Effector CD8-positive, alpha-beta T cell (primary cell): ENCODE data around the gene SLC44A4.
"Not testable (repeated sequence)": the region's sequence is repeated elsewhere in the genome, so short reads cannot be mapped to it uniquely, and the experiment has no call there.

Source experiments
- DNase-seq: peaks from one replicate; lab custom pipeline; 2025; lab: John Stamatoyannopoulos, UW

The SLC44A4 gene

GRCh38 chr6:31879901-31880300, 1.1 kb upstream of the SLC44A4 start:
- DNase-seq, result no peak

GRCh38 chr6:31879143-31879542, 346 bp upstream of the SLC44A4 start:
- no peak for DNase-seq

GRCh38 chr6:31878222-31878621, 575 bp downstream of the SLC44A4 start:
- no peak for DNase-seq

GRCh38 chr6:31877651-31878161, 1.1 kb downstream of the SLC44A4 start:
- DNase-seq, result no peak

DNA sequence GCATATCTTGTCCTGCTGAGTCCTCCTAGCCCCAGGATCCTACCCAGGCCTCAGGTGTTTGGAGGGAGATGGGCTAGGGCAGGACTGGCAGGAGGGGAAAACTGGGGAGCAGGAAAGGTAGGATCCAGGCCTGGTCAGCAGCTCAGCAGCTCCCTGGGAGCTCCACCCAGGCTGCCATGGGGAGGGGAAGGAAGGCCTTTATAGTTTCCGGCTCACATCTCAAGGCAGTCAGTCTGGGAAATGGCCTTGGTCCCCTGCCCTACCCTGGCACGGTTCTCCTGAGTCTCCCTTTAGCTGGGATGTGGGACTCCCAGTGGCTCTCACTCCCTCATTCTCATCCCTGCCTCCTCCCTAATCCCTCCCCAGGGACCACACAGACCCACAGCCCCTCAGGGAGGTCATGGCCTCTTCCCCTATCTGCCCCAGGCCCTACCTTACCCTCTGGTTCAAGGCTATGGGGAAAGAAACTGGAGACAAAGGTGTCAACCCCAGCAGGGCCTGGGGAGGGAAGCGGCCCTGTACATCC, 1.6 kb downstream of the SLC44A4 start:
- no peak for DNase-seq

GRCh38 chr6:31876357-31876756, 2.4 kb downstream of the SLC44A4 start:
- no peak for DNase-seq

DNA sequence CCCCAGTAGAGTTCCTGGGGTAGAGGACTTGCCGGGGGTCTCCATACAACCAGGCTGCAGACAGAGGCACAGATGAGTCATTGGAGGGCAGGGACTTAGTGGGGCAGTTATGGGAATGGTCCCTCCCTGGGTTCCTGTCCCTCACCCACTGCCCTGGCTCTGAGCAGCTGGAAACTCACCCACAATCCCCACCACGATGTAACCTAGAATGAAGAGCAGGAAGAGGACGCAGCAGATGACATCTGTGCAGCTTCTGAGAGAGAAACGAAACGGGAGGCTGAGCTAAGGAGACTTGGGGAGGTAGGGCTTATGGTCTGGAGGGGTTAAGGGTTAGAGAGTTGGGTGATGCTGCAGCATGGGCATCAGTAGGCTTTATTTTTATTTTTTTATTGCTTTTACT, 2.9 kb downstream of the SLC44A4 start:
- no peak for DNase-seq

- DNase-seq, result no peak
Observed at GRCh38 chr6:31874836-31875572, 3.8 kb downstream of the SLC44A4 start.

GRCh38 chr6:31874084-31874670, 4.6 kb downstream of the SLC44A4 start:
- DNase-seq, result no peak

DNA sequence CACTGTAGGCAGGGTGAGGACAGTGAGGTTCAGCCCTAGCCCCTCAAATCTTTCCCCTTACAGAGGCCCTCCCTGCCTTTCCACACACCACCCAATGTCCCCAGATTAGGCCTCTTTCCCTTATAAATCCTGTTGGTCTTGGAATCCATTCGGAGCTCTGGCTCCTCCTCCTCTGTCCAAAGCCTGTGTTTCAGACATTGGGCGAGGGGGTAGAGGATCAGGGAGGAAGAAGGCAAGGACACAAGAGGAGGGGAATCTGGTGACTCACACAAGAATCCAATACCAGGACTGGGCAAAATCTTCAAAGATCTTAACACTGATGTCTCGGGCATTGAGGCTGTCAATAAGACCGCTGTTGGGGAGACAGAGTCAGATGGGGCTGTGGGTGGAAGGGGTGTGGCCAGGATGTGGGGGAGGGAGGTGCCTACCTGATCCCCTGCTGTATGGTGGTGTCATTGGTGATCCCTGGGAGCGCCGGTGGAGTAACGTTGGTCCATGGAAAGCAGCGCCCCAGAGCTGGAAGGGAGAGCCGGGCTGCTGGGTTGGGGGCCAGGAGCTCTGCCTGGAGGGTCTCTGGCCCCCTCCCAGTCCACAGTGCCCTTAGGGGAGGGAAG, 7.6 kb downstream of the SLC44A4 start:
- DNase-seq, result no peak

GRCh38 chr6:31870385-31870921, 8.3 kb downstream of the SLC44A4 start:
- no peak for DNase-seq

DNA sequence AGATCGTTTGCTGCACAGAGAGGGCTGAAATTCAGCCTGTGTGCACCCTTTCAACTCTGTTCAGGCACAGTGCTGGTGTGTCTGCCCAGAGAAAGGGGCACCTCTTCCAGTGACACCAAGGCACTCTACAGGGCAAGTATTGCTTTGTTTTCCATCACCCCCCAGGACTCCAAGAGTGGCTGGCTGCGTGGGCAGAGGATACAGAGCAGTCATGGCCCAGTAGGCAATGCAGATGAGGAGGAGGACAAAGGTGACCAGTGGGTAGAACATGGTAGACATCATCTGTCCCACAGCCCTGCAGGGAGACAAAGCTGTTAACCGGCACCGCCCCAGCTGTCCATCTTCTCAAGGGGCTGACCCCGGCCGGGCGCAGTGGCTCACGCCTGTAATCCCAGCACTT, 9.5 kb downstream of the SLC44A4 start:
- no peak for DNase-seq

- not testable (repeated sequence) for DNase-seq
Observed at GRCh38 chr6:31868658-31868971, 10.2 kb downstream of the SLC44A4 start.

DNA sequence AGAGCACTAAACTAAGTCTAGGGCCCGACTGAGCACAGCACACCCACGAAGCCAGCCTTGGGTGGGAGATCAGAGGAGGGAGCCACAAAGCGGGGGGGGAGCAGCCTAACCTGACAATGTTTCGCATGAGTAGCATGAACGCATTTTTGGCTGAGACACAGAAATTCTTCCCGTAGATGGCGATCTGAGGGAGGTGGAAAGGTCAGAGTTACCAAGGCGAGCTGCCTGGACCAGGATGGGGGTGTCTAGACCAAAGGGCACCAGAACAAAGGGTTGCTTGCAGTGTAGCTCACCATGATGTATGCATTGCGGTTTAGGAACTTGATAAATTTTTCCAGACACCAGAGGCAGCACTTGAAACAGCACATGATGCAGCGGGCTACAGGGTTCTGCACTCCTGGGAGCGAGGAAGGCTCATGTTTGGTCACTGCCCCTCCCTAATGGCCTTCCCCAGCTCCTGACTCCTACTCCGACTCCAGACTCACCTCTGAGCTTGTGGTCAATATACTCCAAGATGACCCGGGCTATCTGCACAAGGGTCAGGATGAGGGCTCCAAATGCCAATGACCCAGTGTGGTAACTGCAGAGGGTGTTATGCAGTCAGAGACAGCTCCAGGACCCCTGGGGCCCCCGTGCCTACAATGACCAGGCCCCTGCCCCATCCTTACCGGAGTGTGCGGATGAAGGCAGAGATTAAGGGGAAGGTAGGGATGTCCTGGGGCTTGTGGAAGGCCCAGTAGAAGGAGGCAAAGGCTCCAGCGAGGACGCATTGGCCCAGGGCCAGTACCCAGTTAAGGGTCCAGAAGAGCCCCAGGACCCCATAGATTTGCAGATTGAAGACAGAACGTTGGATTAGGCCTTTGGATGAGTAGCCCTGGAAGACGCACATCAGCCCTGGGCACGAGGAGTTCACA, 13.3 kb downstream of the SLC44A4 start:
- DNase-seq, result no peak

GRCh38 chr6:31864818-31865204, 14.0 kb downstream of the SLC44A4 start:
- no peak for DNase-seq

- DNase-seq, result not testable (repeated sequence)
Observed at GRCh38 chr6:31864123-31864562, 14.7 kb downstream of the SLC44A4 start.

- DNase-seq, result peak; percentile 98
Observed at GRCh38 chr6:31862344-31863235, 16.2 kb downstream of the SLC44A4 start, which contains the start of gene NEU1. Gene NEU1, minus strand, starts transcription at chr6:31862821. Its CDS starts 45 bp downstream, at chr6:31862776.

DNA sequence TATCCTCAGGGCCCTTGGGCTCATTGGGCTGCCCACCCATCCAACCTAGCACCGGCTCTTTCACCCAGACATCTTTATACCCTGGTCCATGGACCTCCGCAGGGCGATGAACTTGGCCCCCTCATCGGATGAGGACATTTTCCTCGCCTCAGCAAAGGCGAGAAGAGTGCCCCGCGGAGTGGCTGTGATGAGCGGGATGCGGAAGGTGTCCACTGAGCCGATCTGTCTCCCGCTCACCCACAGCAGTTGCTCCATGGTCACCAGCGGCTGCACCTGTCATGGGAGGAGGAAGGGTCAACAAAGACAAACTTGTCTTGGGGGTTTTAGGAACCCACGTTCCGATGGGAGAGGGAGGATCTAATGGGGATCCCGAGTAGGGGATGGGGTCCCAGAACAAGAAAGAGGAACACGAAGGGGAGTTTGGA, 16.9 kb downstream of the SLC44A4 start:
- no peak for DNase-seq

DNA sequence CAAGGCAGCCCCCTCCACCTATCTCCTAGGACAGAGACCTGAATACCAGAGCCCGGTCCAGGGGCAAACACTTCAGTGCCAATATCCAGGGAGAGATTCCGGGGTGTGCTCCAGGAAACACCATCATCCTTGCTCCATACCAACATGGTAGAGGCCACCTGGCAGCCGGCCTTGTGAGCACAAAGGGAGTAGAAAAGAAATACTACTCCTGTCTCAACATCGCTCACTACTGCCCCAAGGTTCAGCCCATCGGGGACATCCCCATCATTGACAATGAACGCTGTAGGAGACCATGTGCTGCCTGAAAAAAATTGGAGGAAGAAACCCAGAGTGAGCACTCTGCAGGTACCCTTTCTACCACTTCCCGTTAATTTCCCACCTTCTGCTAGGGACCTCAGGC, 17.6 kb downstream of the SLC44A4 start:
- no peak for DNase-seq

- no peak for DNase-seq
Observed at GRCh38 chr6:31860349-31860748, 18.4 kb downstream of the SLC44A4 start.
